Stimulated activated CD8-positive, alpha-beta memory T cell treated with anti-CD3 and anti-CD28 coated beads, Interleukin-15, amount 100 ng/mL, for 24 hours (primary cell): ENCODE measurements around the gene FOXP1.

Source experiments
- DNase-seq: peaks from one replicate; pipeline ENCODE4 v3.0.0-alpha.2; 2020; ENCODE audit warnings: low read depth

The FOXP1 gene

GRCh38 chr3:71175691-71176365, 407.7 kb downstream of the FOXP1 start:
- no peak for DNase-seq

- no peak for DNase-seq
Measured at GRCh38 chr3:71172951-71173350, 410.6 kb downstream of the FOXP1 start.

- DNase-seq = no peak
Measured at GRCh38 chr3:71172189-71172588, 411.3 kb downstream of the FOXP1 start.

- no peak for DNase-seq
Measured at GRCh38 chr3:71171247-71171646, 412.3 kb downstream of the FOXP1 start.

GRCh38 chr3:71168880-71169411, 414.6 kb downstream of the FOXP1 start:
- DNase-seq = no peak

- no peak for DNase-seq
Measured at GRCh38 chr3:71168121-71168721, 415.3 kb downstream of the FOXP1 start.

GRCh38 chr3:71166339-71167240, 416.9 kb downstream of the FOXP1 start:
- no peak for DNase-seq

- no peak for DNase-seq
Measured at GRCh38 chr3:71164881-71165280, 418.6 kb downstream of the FOXP1 start.

GRCh38 chr3:71163198-71163918, 420.2 kb downstream of the FOXP1 start:
- DNase-seq = no peak

- no peak for DNase-seq
Measured at GRCh38 chr3:71162221-71162620, 421.3 kb downstream of the FOXP1 start.

- DNase-seq = no peak
Measured at GRCh38 chr3:71160785-71161546, 422.6 kb downstream of the FOXP1 start.

GRCh38 chr3:71156062-71156665, 427.4 kb downstream of the FOXP1 start:
- no peak for DNase-seq

- DNase-seq = no peak
Measured at GRCh38 chr3:71154846-71155245, 428.7 kb downstream of the FOXP1 start.

- DNase-seq = no peak
Measured at GRCh38 chr3:71153713-71154112, 429.8 kb downstream of the FOXP1 start.

- no peak for DNase-seq
Measured at GRCh38 chr3:71152892-71153265, 430.6 kb downstream of the FOXP1 start.

GRCh38 chr3:71152039-71152891, 431.3 kb downstream of the FOXP1 start:
- DNase-seq = no peak

GRCh38 chr3:71149959-71150954, 433.3 kb downstream of the FOXP1 start:
- DNase-seq = no peak

GRCh38 chr3:71148455-71149060, 435.0 kb downstream of the FOXP1 start:
- DNase-seq = no peak
